HepG2 (cell line): Measurements from ENCODE around the gene ASXL1. TPM values are rescaled to one million over a fixed set of nuclear protein-coding genes. Genes with fewer than 3 reads are reported as not detected.

Source experiments
- BRCA1 ChIP-seq: sonication (generic); formaldehyde crosslinking; IDR thresholded peaks from 2 replicates; pipeline ENCODE4 v1.4.0; 2020; ENCODE audit warnings: missing genetic modification reagents
- FIP1L1 ChIP-seq: fragments of 200-400 bp; formaldehyde crosslinking; IDR thresholded peaks from 2 replicates; pipeline ENCODE4 v1.6.1; 2018; ENCODE audit warnings: low read depth, mild to moderate bottlenecking, low read length, moderate library complexity, borderline replicate concordance; ENCODE audit not compliant: insufficient read depth
- MTF1 ChIP-seq: sonication (generic); formaldehyde crosslinking; IDR thresholded peaks from 2 replicates; pipeline ENCODE4 v1.5.0; 2020; ENCODE audit warnings: missing genetic modification reagents
- NR2C2 ChIP-seq: sonication (generic); formaldehyde crosslinking; IDR thresholded peaks from 2 replicates; pipeline ENCODE4 v1.4.0; 2020; ENCODE audit warnings: missing genetic modification reagents, mild to moderate bottlenecking, moderate library complexity, borderline replicate concordance
- NR2F2 ChIP-seq: IDR thresholded peaks from 2 replicates; pipeline ENCODE4 v1.6.1; 2012; ENCODE audit warnings: low read depth, inconsistent platforms, borderline replicate concordance
- PHB2 ChIP-seq: fragments of 450-650 bp; IDR thresholded peaks from 2 replicates; pipeline ENCODE4 v1.6.1; 2018; ENCODE audit not compliant: partially characterized antibody
- RARA ChIP-seq: IDR thresholded peaks from 2 replicates; pipeline ENCODE4 v1.6.1; 2016; ENCODE audit warnings: missing genetic modification reagents, missing compliant biosample characterization
- TBX2 ChIP-seq: sonication (generic); formaldehyde crosslinking; IDR thresholded peaks from 2 replicates; pipeline ENCODE4 v1.5.0; 2020; ENCODE audit warnings: missing genetic modification reagents, mild to moderate bottlenecking, borderline replicate concordance
- U2AF1 ChIP-seq: fragments of 200-400 bp; formaldehyde crosslinking; optimal IDR thresholded peaks from 2 replicates; pipeline ENCODE3; 2017; ENCODE audit warnings: mild to moderate bottlenecking, low read depth, low read length
- YEATS4 ChIP-seq: sonication (generic); formaldehyde crosslinking; IDR thresholded peaks from 2 replicates; pipeline ENCODE4 v1.4.0; 2020; ENCODE audit warnings: missing genetic modification reagents, borderline replicate concordance
- ZNF207 ChIP-seq: fragments of 450-650 bp; IDR thresholded peaks from 2 replicates; pipeline ENCODE4 v1.6.1; 2016; ENCODE audit warnings: antibody characterized with exemption, borderline replicate concordance
- ZNF292 ChIP-seq: sonication (generic); formaldehyde crosslinking; IDR thresholded peaks from 2 replicates; pipeline ENCODE4 v1.8.1; 2022; ENCODE audit warnings: mild to moderate bottlenecking, low read depth, missing genetic modification reagents, borderline replicate concordance
- ZNF660 ChIP-seq: sonication (generic); formaldehyde crosslinking; IDR thresholded peaks from 2 replicates; pipeline ENCODE4 v1.5.1; 2020; ENCODE audit warnings: mild to moderate bottlenecking, low read depth, missing genetic modification reagents, borderline replicate concordance
- ZNF747 ChIP-seq: sonication (generic); formaldehyde crosslinking; IDR thresholded peaks from 2 replicates; pipeline ENCODE4 v1.8.1; 2023; ENCODE audit warnings: missing genetic modification reagents, mild to moderate bottlenecking, borderline replicate concordance
- ZNF883 ChIP-seq: sonication (generic); formaldehyde crosslinking; IDR thresholded peaks from 2 replicates; pipeline ENCODE4 v1.5.1; 2020; ENCODE audit warnings: mild to moderate bottlenecking, missing genetic modification reagents; ENCODE audit errors: not compliant biosample characterization
- polyA plus RNA-seq, 8 experiments: library from polyadenylated mRNA; depleted of rRNA in 3 of 8; stranded (reverse) in 7 of 8; unstranded in 1 of 8; fragments of >200 nt; fragmentation: Illumina TruSeq in 4 of 8; extraction: Trizol in 4 of 8; gene quantifications; 2 replicates each; pipeline versions ENCODE4 v1.2.1 to v1.2.3, GENCODE V29; 2011 to 2016; ENCODE audit warnings: low read depth in 4 of 8, missing spikeins in 1 of 8, mixed read lengths in 1 of 8; ENCODE audit not compliant: insufficient read depth in 1 of 8
- total RNA-seq, 5 experiments: library from RNA; depleted of rRNA; stranded (reverse); fragments of >200 nt; fragmentation: Illumina TruSeq; extraction: Trizol; gene quantifications; 2 replicates each; pipeline ENCODE4 v1.2.3, GENCODE V29; 2016; ENCODE audit warnings: low read depth in 1 of 5
- TF ChIP-seq, protein P1 (sequence below): sonication (generic); formaldehyde crosslinking; IDR thresholded peaks from 2 replicates; pipeline ENCODE4 v1.5.0; 2020; ENCODE audit warnings: missing genetic modification reagents
- TF ChIP-seq, protein P2 (sequence below): sonication (generic); formaldehyde crosslinking; IDR thresholded peaks from 2 replicates; pipeline ENCODE4 v1.8.0; 2022; ENCODE audit warnings: mild to moderate bottlenecking, missing genetic modification reagents
- TF ChIP-seq, protein P3 (sequence below): IDR thresholded peaks from 2 replicates; pipeline ENCODE4 v1.6.1; 2016; ENCODE audit warnings: low read depth, control low read depth
- TF ChIP-seq, protein P4 (sequence below): sonication (generic); formaldehyde crosslinking; IDR thresholded peaks from 2 replicates; pipeline ENCODE4 v1.5.1; 2020; ENCODE audit warnings: missing genetic modification reagents, mild to moderate bottlenecking, borderline replicate concordance
- TF ChIP-seq, protein P5 (sequence below): sonication (generic); formaldehyde crosslinking; IDR thresholded peaks from 2 replicates; pipeline ENCODE4 v1.4.0; 2020; ENCODE audit warnings: missing genetic modification reagents, low read depth, mild to moderate bottlenecking, borderline replicate concordance
- TF ChIP-seq, protein P6 (sequence below): sonication (generic); formaldehyde crosslinking; IDR thresholded peaks from 2 replicates; pipeline ENCODE4 v1.4.0; 2020; ENCODE audit warnings: mild to moderate bottlenecking, missing genetic modification reagents

Gene ASXL1
- total and polyA plus RNA-seq, 2 of the 13 experiments (the other 11 are each of a cell fraction or from before 2014, with no cell fraction given), result 62.1 to 74.8 TPM

DNA sequence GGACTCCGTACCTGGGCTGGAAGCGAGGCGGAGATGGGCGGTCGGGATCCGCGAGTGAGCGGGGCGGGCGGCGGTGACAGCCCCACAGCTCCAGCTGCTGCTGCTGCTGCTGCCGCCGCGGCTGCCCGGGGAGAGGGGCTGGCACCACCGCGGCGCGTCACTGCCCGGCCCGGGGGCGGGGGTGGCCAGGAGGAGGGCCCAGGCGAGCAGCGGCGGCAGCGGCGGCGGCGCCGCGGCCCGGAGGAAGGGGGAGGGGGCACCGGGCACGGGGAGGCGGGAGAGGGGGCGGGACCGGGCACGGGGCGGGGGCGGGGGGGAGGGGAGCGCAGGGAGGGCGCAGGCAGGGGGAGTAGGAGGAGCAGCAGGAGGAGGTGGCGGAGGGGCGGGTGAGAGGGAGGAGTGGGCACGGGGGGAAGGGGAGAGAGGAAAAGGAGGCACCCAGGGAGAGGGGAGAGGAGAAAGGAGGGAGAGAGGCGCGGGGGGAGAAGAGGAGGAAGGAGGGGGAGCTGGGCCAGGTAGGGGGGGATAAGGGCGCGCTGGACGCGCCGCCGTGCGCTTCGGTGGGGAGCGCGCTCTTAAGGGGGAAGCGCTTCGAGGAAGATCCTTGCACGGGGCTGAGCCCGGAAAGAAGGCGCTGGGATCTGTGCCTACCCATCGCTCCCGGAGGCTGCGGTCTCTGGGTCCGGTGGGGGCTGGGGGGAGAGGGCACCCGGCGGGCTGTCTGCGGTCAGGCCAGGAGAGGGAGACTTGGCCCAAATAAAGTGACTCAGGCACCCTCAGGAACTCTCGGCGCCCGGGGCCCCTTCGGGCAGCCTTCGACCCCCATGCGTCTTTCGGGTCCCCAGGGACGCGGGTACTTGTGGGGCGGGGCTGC lies 125.5 kb downstream of the ASXL1 start (continued):
- TF ChIP-seq MTF1 (CRISPR knock-in tag) (no peak), ZNF660 (CRISPR knock-in tag) (no peak), NR2F2 (no peak), YEATS4 (CRISPR knock-in tag) (no peak; the same call in 1 of the 2 replicates), ZNF292 (CRISPR knock-in tag) (peak; percentile 74; the same call in 1 of the 2 replicates), FIP1L1 (no peak), ZNF883 (CRISPR knock-in tag) (peak; percentile 84), PHB2 (no peak), ZNF207 (no peak), BRCA1 (CRISPR knock-in tag) (no peak), NR2C2 (no peak), ZNF747 (CRISPR knock-in tag) (no peak), TBX2 (CRISPR knock-in tag) (peak; percentile 63), RARA (CRISPR knock-in tag) (peak; percentile 54), U2AF1 (no peak)
- TF ChIP-seq, protein P1, sequence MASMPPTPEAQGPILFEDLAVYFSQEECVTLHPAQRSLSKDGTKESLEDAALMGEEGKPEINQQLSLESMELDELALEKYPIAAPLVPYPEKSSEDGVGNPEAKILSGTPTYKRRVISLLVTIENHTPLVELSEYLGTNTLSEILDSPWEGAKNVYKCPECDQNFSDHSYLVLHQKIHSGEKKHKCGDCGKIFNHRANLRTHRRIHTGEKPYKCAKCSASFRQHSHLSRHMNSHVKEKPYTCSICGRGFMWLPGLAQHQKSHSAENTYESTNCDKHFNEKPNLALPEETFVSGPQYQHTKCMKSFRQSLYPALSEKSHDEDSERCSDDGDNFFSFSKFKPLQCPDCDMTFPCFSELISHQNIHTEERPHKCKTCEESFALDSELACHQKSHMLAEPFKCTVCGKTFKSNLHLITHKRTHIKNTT (CRISPR knock-in tag), result no peak
- TF ChIP-seq, protein P2, sequence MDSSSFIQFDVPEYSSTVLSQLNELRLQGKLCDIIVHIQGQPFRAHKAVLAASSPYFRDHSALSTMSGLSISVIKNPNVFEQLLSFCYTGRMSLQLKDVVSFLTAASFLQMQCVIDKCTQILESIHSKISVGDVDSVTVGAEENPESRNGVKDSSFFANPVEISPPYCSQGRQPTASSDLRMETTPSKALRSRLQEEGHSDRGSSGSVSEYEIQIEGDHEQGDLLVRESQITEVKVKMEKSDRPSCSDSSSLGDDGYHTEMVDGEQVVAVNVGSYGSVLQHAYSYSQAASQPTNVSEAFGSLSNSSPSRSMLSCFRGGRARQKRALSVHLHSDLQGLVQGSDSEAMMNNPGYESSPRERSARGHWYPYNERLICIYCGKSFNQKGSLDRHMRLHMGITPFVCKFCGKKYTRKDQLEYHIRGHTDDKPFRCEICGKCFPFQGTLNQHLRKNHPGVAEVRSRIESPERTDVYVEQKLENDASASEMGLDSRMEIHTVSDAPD (CRISPR knock-in tag), result no peak; the same call in 1 of the 2 replicates
- TF ChIP-seq, protein P3, sequence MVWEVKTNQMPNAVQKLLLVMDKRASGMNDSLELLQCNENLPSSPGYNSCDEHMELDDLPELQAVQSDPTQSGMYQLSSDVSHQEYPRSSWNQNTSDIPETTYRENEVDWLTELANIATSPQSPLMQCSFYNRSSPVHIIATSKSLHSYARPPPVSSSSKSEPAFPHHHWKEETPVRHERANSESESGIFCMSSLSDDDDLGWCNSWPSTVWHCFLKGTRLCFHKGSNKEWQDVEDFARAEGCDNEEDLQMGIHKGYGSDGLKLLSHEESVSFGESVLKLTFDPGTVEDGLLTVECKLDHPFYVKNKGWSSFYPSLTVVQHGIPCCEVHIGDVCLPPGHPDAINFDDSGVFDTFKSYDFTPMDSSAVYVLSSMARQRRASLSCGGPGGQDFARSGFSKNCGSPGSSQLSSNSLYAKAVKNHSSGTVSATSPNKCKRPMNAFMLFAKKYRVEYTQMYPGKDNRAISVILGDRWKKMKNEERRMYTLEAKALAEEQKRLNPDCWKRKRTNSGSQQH (CRISPR knock-in tag), result no peak; the same call in 1 of the 2 replicates
- TF ChIP-seq, protein P4, sequence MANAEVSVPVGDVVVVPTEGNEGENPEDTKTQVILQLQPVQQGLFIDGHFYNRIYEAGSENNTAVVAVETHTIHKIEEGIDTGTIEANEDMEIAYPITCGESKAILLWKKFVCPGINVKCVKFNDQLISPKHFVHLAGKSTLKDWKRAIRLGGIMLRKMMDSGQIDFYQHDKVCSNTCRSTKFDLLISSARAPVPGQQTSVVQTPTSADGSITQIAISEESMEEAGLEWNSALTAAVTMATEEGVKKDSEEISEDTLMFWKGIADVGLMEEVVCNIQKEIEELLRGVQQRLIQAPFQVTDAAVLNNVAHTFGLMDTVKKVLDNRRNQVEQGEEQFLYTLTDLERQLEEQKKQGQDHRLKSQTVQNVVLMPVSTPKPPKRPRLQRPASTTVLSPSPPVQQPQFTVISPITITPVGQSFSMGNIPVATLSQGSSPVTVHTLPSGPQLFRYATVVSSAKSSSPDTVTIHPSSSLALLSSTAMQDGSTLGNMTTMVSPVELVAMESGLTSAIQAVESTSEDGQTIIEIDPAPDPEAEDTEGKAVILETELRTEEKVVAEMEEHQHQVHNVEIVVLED (CRISPR knock-in tag), result peak; percentile 25; the same call in 1 of the 2 replicates
- TF ChIP-seq, protein P5, sequence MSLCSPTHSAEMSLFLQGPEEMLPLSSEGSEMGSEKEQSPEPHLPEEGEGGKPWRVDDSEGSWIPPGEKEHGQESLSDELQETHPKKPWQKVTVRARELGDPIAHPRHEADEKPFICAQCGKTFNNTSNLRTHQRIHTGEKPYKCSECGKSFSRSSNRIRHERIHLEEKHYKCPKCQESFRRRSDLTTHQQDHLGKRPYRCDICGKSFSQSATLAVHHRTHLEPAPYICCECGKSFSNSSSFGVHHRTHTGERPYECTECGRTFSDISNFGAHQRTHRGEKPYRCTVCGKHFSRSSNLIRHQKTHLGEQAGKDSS (CRISPR knock-in tag), result peak; percentile 77; the same call in 1 of the 2 replicates
- TF ChIP-seq, protein P6, sequence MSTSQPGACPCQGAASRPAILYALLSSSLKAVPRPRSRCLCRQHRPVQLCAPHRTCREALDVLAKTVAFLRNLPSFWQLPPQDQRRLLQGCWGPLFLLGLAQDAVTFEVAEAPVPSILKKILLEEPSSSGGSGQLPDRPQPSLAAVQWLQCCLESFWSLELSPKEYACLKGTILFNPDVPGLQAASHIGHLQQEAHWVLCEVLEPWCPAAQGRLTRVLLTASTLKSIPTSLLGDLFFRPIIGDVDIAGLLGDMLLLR (CRISPR knock-in tag), result peak; percentile 62; the same call in 1 of the 2 replicates
